GM19240 (cell line): ENCODE measurements around the gene TMEM86B.
A peak's percentile ranks its signal among the peaks of the same experiment; 100 is the strongest.

ENCODE experiments used
- DNase-seq: peaks from one replicate; pipeline ENCODE4 v3.0.0; 2011; ENCODE audit warnings: low spot score; ENCODE audit not compliant: insufficient read length

Gene TMEM86B

GRCh38 chr19:55257461-55258420 is 29.2 kb upstream of the TMEM86B start:
- DNase-seq: no peak

- DNase-seq: no peak
Observed at GRCh38 chr19:55256562-55257460, 28.2 kb upstream of the TMEM86B start.

DNA sequence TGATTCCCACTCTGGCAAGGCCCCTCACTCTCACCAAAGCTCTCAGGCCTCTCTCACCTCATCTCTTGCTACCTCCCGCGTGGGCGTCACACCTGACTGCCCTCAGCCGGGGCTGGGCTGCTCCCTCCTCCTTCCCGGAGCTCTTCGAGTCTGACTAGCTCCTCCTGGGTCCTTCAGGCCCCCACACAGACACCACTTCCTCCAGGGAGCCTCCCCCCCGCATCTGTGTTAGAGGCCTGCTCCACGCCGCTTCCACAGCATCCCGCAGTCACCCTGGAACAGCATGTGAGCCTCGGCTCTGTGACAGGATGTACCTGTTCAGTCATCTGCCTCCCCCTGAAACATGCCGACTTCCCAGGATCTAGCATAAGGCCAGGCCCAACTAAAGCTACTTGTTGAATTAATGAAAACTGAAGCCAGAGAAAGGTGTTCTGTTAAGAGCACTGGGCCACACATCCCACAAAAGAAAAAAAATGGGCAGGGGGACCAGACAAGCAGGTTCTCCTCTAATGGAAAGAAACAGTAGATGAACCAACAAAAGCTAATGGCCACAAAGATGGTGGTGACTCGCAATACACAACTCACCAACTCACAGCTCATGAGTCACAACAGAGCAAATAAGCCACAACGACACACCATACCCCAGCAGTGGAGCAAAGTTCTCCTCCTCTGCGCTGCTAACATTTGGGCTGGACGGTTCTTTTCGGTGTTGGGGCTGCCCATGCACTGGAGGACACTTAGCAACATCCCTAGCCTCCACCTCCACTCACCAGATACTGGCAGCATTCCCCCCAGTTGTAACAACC is 27.3 kb upstream of the TMEM86B start:
- DNase-seq: no peak

- DNase-seq: no peak
Observed at GRCh38 chr19:55254625-55254977, 26.0 kb upstream of the TMEM86B start.

GRCh38 chr19:55253842-55254624 is 25.5 kb upstream of the TMEM86B start:
- DNase-seq: peak; percentile 83

DNA sequence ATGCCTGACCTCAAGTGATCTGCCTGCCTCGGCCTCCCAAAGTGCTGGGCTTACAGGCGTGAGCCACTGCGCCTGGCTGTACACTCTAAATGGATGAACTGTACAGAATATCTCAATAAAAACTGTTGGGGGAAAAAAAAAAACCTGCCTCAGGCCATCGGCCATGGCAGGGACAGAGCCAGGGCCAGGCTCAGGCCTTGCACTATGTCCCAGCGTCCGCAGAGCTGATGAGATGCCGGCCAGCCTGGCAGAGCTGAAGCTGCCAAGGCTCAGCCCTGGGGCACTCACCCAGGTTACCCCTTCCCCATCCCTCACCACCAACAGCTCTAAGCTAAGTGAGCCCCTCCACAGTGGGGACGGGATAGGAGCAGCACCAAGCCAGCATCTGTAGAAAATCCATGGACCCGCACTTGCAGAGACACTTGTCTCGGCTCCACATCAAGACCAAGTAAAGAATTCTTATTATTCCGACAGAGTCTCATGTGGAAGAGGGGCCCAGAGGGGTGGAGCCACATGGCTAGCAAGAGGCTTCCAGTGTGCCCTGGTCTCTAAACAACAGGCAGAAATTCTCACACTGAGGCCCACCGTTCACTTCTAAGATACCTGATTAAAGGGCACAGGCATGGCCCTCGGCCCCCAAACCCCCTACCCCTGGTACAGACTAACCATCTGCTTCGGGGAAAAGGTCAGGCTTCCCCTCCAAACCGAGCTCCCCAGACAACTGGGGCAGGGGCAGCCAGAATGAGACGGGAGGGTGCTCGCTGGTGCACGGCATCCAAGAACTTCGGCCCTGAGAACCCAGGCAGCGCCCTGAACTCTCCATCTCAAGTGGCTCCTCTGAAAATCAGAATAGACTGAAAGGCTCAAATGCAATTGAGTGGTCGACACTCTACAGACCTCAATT is 24.4 kb upstream of the TMEM86B start:
- DNase-seq: no peak

DNA sequence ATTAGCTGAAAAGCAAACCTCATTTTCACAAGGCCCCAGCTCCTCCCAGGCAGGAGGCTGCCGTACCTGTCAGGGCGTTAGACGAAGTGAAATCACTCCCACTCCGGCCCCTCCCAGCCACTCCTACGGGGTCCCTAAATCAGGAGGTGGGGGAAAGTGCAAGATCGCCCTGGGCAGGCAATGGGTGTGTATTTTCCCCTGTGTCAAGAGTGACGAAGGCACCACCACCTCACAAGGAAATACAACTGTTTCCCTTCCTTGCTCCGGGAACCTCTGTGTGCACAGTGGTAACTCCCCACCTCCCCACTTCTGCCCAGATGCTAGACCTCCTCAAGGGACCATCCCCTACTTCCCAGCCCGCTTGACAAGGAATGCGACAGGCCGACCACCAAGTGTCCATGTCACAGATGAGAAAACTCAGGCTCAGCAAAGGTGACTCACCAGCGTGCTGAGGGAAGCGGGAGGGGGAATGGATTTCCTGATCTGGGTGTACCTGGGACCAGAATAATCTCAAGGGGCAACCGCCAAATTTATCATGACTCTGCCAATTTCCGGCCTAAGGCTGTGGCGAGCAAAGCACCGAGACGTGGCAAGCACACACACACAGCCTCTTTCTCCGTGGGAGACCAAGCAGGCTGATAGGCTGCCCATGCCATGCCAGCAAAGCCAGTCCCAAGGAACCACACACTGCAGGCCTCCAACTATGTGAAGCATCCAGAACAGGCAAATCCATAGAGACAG is 22.9 kb upstream of the TMEM86B start:
- DNase-seq: no peak

GRCh38 chr19:55250262-55251036 is 21.9 kb upstream of the TMEM86B start:
- DNase-seq: no peak

DNA sequence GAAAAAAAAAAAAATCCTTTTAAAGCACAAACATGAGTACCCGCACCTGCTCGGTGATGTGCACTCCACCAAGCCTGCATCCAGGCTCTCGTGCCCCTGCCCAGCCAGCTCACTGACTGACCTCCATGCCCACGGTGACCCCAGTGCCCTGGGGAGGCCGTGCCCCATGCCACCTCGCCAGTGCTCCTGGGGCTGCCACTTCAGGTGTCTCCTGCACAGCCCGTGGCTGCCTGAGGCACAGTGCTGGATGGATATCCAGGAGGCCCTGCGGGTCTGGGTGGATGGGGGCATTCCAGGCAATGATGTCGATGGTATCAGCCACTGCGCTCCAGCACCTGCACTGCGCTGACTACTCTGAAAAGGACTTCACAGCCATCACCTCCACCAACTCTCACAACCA is 21.3 kb upstream of the TMEM86B start:
- DNase-seq: no peak

DNA sequence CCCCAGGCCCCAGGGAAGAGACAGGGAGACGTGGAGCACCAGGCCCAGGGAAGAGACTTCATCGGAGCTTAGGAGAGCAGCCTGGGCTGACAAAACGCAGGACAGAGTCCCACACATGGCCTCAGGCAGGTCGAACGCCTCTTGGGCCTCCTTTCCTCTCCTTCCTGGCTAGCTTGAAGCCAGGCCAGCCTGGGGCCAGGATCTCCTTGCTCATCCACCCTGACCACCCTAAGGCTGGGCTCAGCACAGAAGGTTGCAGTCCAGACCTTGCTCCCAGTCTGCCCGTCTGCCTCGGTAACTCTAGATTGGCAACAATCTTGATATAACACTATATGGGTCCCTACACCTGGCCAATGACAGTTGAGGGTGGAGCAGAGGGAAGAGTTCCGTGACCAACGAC is 20.1 kb upstream of the TMEM86B start:
- DNase-seq: no peak

GRCh38 chr19:55248166-55248675 is 19.7 kb upstream of the TMEM86B start:
- no peak for DNase-seq

DNA sequence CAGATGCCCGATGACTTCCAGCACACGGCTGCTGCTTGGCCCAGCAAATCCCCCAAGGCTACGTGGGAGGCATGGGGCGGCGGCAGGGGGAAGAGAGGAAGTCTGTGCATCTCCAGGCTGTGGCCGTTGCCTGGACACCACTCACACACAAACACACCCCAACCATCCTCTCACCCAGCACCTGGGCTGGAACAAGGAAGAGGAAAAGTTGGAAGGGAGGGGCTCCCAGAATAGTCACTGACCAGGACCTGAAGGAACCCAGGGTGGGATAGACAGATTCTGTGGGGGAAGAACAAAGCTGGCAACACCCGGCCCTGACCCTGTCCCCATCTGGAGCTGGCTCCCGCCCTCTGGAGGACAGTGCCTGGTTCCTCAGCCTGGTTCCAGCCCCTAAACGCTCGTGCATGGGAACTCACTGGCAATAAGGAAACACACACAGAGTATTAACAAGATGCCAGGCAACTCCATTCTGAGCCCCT is 19.1 kb upstream of the TMEM86B start:
- no peak for DNase-seq

GRCh38 chr19:55246462-55247451 is 18.2 kb upstream of the TMEM86B start:
- DNase-seq: no peak

DNA sequence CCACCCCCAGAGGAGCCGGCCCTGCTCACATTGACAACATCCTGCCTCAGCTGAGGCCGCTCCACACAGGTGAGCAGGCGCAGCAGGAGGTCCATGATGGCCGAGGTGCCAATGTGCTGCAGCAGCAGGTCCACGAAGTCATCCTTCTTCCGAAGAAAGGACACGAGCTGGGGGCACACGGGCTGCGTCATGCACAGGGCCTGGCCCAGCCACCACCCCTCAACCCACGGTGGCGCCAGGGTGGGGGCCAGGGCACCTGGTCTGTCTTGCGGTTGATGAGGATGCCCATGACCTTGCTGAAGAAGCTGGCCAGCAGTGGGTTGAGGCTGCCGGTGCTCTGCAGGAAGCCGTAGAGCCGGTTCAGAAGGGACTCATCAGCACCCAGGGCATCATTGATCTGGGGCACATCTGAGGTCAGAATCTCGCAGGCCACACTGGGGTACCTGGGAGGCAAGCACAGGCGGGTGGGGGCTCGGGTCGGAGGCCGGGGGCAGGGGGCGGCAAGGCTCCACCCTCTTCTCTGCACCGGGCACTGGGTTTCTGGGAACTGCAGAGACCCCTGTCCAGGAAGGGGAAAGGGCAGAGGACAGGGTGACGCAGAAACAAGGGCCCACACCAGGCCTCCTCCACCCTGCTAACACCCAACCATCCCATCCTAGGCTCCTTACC is 16.8 kb upstream of the TMEM86B start:
- DNase-seq: no peak

GRCh38 chr19:55244004-55244680 is 15.6 kb upstream of the TMEM86B start:
- no peak for DNase-seq
